ENCODE measurements around the gene HSP90AB1.

HSP90AB1 gene

GRCh38 chr6:44246663-44247337, at the start of gene HSP90AB1:
HSP90AB1 (plus strand) TSS chr6:44247101; CDS start chr6:44248630, 1,529 bp downstream.
- peaks cover 32% of the 10 kb centered on the region for H3K36me3 ChIP-seq (ENCODE audit: control insufficient read depth, insufficient read depth, low read length, severe bottlenecking)
- H3K9ac ChIP-seq (ENCODE audit: low read length) = peak within 1 kb of the TSS; percentile 100
- H3K4me3 ChIP-seq (ENCODE audit: low read length) = peak within 1 kb of the TSS; percentile 100
- H3K4me1 ChIP-seq (ENCODE audit: control insufficient read depth, insufficient read depth, low read length) = peaks cover 23% of the 10 kb centered on the region
- peak; percentile 98 for DNase-seq (ENCODE audit: low read depth)
- H3K27me3 ChIP-seq (replicated peaks; ENCODE audit: control insufficient read depth, insufficient read depth, low read length) = no peaks in the 10 kb centered on the region
- no peaks in the 10 kb centered on the region for H3K9me3 ChIP-seq (ENCODE audit: control insufficient read depth, low read length)

- Histone ChIP-seq H3K9me3 (ENCODE audit: control insufficient read depth, low read length) (no peaks in the 10 kb centered on the region), H3K27me3 (replicated peaks; ENCODE audit: control insufficient read depth, insufficient read depth, low read length) (no peaks in the 10 kb centered on the region), H3K9ac (ENCODE audit: low read length) (no peak overlapping the region), H3K4me1 (ENCODE audit: control insufficient read depth, insufficient read depth, low read length) (peaks cover 26% of the 10 kb centered on the region), H3K4me3 (ENCODE audit: low read length) (no peak overlapping the region), H3K36me3 (ENCODE audit: control insufficient read depth, insufficient read depth, low read length, severe bottlenecking) (no peaks in the 10 kb centered on the region)
- DNase-seq (ENCODE audit: low read depth) = no peak
Measured at GRCh38 chr6:44198684-44199083, 48.2 kb upstream of the HSP90AB1 start.

- no peak for DNase-seq (ENCODE audit: low read depth)
- Histone ChIP-seq H3K4me1 (ENCODE audit: control insufficient read depth, insufficient read depth, low read length) (peaks cover 26% of the 10 kb centered on the region), H3K36me3 (ENCODE audit: control insufficient read depth, insufficient read depth, low read length, severe bottlenecking) (no peaks in the 10 kb centered on the region), H3K27me3 (replicated peaks; ENCODE audit: control insufficient read depth, insufficient read depth, low read length) (no peaks in the 10 kb centered on the region), H3K9me3 (ENCODE audit: control insufficient read depth, low read length) (no peaks in the 10 kb centered on the region), H3K9ac (ENCODE audit: low read length) (no peak overlapping the region), H3K4me3 (ENCODE audit: low read length) (no peak overlapping the region)
Measured at GRCh38 chr6:44199883-44200282, 47.0 kb upstream of the HSP90AB1 start.

GRCh38 chr6:44201200-44201599, 45.7 kb upstream of the HSP90AB1 start:
- no peaks in the 10 kb centered on the region for H3K36me3 ChIP-seq (ENCODE audit: control insufficient read depth, insufficient read depth, low read length, severe bottlenecking)
- H3K4me1 ChIP-seq (ENCODE audit: control insufficient read depth, insufficient read depth, low read length) = peaks cover 26% of the 10 kb centered on the region
- peak overlapping the region; percentile 19 for H3K4me3 ChIP-seq (ENCODE audit: low read length)
- no peaks in the 10 kb centered on the region for H3K27me3 ChIP-seq (replicated peaks; ENCODE audit: control insufficient read depth, insufficient read depth, low read length)
- DNase-seq (ENCODE audit: low read depth) = no peak
- no peaks in the 10 kb centered on the region for H3K9me3 ChIP-seq (ENCODE audit: control insufficient read depth, low read length)
- H3K9ac ChIP-seq (ENCODE audit: low read length) = peak overlapping the region; percentile 53

GRCh38 chr6:44201638-44202303, 45.1 kb upstream of the HSP90AB1 start:
- Histone ChIP-seq H3K4me1 (ENCODE audit: control insufficient read depth, insufficient read depth, low read length) (peaks cover 26% of the 10 kb centered on the region), H3K9me3 (ENCODE audit: control insufficient read depth, low read length) (no peaks in the 10 kb centered on the region), H3K9ac (ENCODE audit: low read length) (peak overlapping the region; percentile 53), H3K27me3 (replicated peaks; ENCODE audit: control insufficient read depth, insufficient read depth, low read length) (no peaks in the 10 kb centered on the region), H3K4me3 (ENCODE audit: low read length) (peak overlapping the region; percentile 19), H3K36me3 (ENCODE audit: control insufficient read depth, insufficient read depth, low read length, severe bottlenecking) (no peaks in the 10 kb centered on the region)
- no peak for DNase-seq (ENCODE audit: low read depth)

GRCh38 chr6:44202332-44202971, 44.4 kb upstream of the HSP90AB1 start:
- DNase-seq (ENCODE audit: low read depth) = no peak
- Histone ChIP-seq H3K9ac (ENCODE audit: low read length) (peak overlapping the region; percentile 65), H3K36me3 (ENCODE audit: control insufficient read depth, insufficient read depth, low read length, severe bottlenecking) (no peaks in the 10 kb centered on the region), H3K9me3 (ENCODE audit: control insufficient read depth, low read length) (no peaks in the 10 kb centered on the region), H3K27me3 (replicated peaks; ENCODE audit: control insufficient read depth, insufficient read depth, low read length) (no peaks in the 10 kb centered on the region), H3K4me3 (ENCODE audit: low read length) (no peak overlapping the region), H3K4me1 (ENCODE audit: control insufficient read depth, insufficient read depth, low read length) (peaks cover 26% of the 10 kb centered on the region)

GRCh38 chr6:44202972-44203750, 43.7 kb upstream of the HSP90AB1 start:
- H3K36me3 ChIP-seq (ENCODE audit: control insufficient read depth, insufficient read depth, low read length, severe bottlenecking) = no peaks in the 10 kb centered on the region
- H3K27me3 ChIP-seq (replicated peaks; ENCODE audit: control insufficient read depth, insufficient read depth, low read length) = no peaks in the 10 kb centered on the region
- H3K4me1 ChIP-seq (ENCODE audit: control insufficient read depth, insufficient read depth, low read length) = peaks cover 26% of the 10 kb centered on the region
- H3K9ac ChIP-seq (ENCODE audit: low read length) = peak overlapping the region; percentile 65
- DNase-seq (ENCODE audit: low read depth) = no peak
- no peak overlapping the region for H3K4me3 ChIP-seq (ENCODE audit: low read length)
- no peaks in the 10 kb centered on the region for H3K9me3 ChIP-seq (ENCODE audit: control insufficient read depth, low read length)

GRCh38 chr6:44203955-44204354, 42.9 kb upstream of the HSP90AB1 start:
- no peak for DNase-seq (ENCODE audit: low read depth)
- H3K4me3 ChIP-seq (ENCODE audit: low read length) = no peak overlapping the region
- H3K9ac ChIP-seq (ENCODE audit: low read length) = no peak overlapping the region
- H3K27me3 ChIP-seq (replicated peaks; ENCODE audit: control insufficient read depth, insufficient read depth, low read length) = no peaks in the 10 kb centered on the region
- no peaks in the 10 kb centered on the region for H3K9me3 ChIP-seq (ENCODE audit: control insufficient read depth, low read length)
- peaks cover 31% of the 10 kb centered on the region for H3K4me1 ChIP-seq (ENCODE audit: control insufficient read depth, insufficient read depth, low read length)
- H3K36me3 ChIP-seq (ENCODE audit: control insufficient read depth, insufficient read depth, low read length, severe bottlenecking) = no peaks in the 10 kb centered on the region

GRCh38 chr6:44207966-44208365, 38.9 kb upstream of the HSP90AB1 start:
- peak overlapping the region; percentile 48 for H3K9ac ChIP-seq (ENCODE audit: low read length)
- no peaks in the 10 kb centered on the region for H3K9me3 ChIP-seq (ENCODE audit: control insufficient read depth, low read length)

GRCh38 chr6:44211284-44211683, 35.6 kb upstream of the HSP90AB1 start:
- H3K4me1 ChIP-seq (ENCODE audit: control insufficient read depth, insufficient read depth, low read length) = peaks cover 7% of the 10 kb centered on the region
- no peaks in the 10 kb centered on the region for H3K9me3 ChIP-seq (ENCODE audit: control insufficient read depth, low read length)
- H3K9ac ChIP-seq (ENCODE audit: low read length) = no peak overlapping the region
- DNase-seq (ENCODE audit: low read depth) = no peak
- no peak overlapping the region for H3K4me3 ChIP-seq (ENCODE audit: low read length)
- H3K27me3 ChIP-seq (replicated peaks; ENCODE audit: control insufficient read depth, insufficient read depth, low read length) = no peaks in the 10 kb centered on the region
- no peaks in the 10 kb centered on the region for H3K36me3 ChIP-seq (ENCODE audit: control insufficient read depth, insufficient read depth, low read length, severe bottlenecking)

More at GRCh38 chr6:44207966-44208365, 38.9 kb upstream of the HSP90AB1 start:
- no peak for DNase-seq (ENCODE audit: low read depth)
- H3K4me3 ChIP-seq (ENCODE audit: low read length) = no peak overlapping the region
- no peaks in the 10 kb centered on the region for H3K36me3 ChIP-seq (ENCODE audit: control insufficient read depth, insufficient read depth, low read length, severe bottlenecking)
- peaks cover 13% of the 10 kb centered on the region for H3K4me1 ChIP-seq (ENCODE audit: control insufficient read depth, insufficient read depth, low read length)
- no peaks in the 10 kb centered on the region for H3K27me3 ChIP-seq (replicated peaks; ENCODE audit: control insufficient read depth, insufficient read depth, low read length)

- H3K9me3 ChIP-seq (ENCODE audit: control insufficient read depth, low read length) = no peaks in the 10 kb centered on the region
- peaks cover 30% of the 10 kb centered on the region for H3K4me1 ChIP-seq (ENCODE audit: control insufficient read depth, insufficient read depth, low read length)
- no peak overlapping the region for H3K9ac ChIP-seq (ENCODE audit: low read length)
- H3K36me3 ChIP-seq (ENCODE audit: control insufficient read depth, insufficient read depth, low read length, severe bottlenecking) = no peaks in the 10 kb centered on the region
- DNase-seq (ENCODE audit: low read depth) = no peak
- H3K27me3 ChIP-seq (replicated peaks; ENCODE audit: control insufficient read depth, insufficient read depth, low read length) = no peaks in the 10 kb centered on the region
- H3K4me3 ChIP-seq (ENCODE audit: low read length) = no peak overlapping the region
Measured at GRCh38 chr6:44214307-44214706, 32.6 kb upstream of the HSP90AB1 start.

Measured in adipocyte (in vitro differentiated cells).